Spleen (tissue), 7 donors: ENCODE results near the gene CST11.

Experiments used
- CTCF ChIP-seq, 11 experiments: fragments of 200-600 bp in 7 of 11; fragments of 450-650 bp in 4 of 11; sonication (generic) in 4 of 11; IDR thresholded peaks in 8 of 11; conservative IDR thresholded peaks in 3 of 11; 1 replicate in 7 of 11; 2 replicates in 4 of 11; pipeline versions ENCODE4 v1.4.0 to v1.8.0; 2016 to 2021; ENCODE audit warnings: antibody characterized with exemption in 11 of 11, inconsistent platforms in 4 of 11, mild to moderate bottlenecking in 1 of 11
- POLR2A ChIP-seq, 3 donors: fragments of 450-650 bp; IDR thresholded peaks; one replicate each; pipeline ENCODE4 v1.5.1; 2017; ENCODE audit warnings: antibody characterized with exemption in 3 of 3, mild to moderate bottlenecking in 1 of 3
- donor health status: DM: no; HTN: no; CAD: no; lungs with moderate emphysema.
- donor health status: DM: no; HTN: no; CAD: no.
- donor health status: DM: no; HTN: no; CAD: no.

DNA sequence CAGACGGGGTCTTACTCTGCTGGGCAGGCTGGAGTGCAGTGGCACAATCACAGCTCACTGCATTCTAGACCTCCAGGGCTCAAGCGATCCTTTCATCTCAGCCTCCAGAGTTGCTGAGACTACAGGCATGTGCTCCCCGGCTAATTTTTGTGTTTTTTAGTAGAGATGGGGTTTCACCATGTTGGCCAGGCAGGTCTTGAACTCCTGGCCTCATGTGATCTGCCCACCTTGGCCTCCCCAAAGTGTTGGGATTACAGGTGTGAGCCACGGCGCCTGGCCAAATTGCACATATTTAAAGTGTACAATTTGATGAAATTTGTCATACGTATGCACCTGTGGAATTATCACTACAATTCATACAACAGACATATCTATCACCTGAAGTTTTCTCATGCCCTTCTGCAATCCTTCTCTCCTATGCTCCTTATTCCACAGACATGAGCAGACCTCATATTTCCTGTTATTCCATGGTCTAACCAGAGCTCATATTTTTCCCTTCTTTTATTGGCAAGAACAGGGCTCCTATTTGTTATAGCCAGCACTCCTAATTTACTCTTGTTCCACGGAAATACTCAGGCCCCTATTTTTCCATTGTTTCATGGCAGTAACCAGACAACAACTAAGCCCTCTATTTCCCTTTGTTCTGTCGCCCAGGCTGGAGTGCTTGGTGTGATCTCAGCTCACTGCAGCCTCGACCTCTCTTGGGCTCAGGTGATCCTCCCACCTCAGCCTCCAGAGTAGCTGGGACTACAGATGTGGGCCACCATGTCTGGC, 15.4 kb downstream of the CST11 start:
- TF ChIP-seq CTCF (IDR thresholded peaks at IDR 0.05 in 8 of 11, conservative IDR thresholded peaks at IDR 0.05 in 3 of 11) (no peak), POLR2A (IDR thresholded peaks at IDR 0.05) (no peak)
